GM21619 (cell line): Measurements from ENCODE around the gene GTPBP1.

ENCODE experiments used
- ATAC-seq: cut with Tn5 transposase; IDR thresholded peaks from one replicate; pipeline ENCODE4 v1.9.1; 2021; ENCODE audit not compliant: unreplicated experiment

Gene GTPBP1

GRCh38 chr22:38724926-38725571, 19.3 kb downstream of the GTPBP1 start:
- no peak for ATAC-seq

DNA sequence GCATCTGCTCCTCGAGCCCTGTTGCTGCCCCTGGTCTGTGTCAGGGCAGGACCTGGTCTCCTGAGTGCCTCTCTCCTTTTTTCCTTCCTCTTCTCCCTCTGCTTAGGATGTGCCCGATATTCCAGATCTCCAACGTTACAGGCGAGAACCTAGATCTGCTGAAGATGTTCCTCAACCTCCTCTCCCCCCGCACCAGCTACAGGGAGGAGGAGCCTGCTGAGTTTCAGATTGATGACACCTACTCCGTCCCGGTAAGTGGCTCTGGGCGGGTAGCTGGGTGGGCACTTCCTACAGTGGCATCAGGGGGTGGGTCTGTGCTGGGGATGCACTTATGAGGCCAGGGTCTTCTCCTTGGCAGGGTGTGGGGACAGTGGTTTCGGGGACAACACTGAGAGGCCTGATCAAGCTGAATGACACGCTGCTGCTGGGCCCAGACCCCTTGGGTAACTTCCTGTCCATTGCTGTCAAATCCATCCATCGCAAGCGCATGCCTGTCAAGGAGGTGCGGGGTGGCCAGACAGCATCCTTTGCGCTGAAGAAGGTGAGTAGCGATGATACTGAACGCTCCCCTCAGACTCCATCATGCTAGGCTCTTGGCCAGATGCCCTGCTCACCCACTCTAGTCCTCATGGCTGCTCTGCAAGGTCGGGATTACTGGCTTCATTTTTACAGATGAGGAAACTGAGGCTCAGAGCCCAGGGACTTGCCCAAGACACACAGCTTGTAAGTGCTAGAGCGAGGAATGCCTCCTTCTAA, 20.3 kb downstream of the GTPBP1 start:
- no peak for ATAC-seq

DNA sequence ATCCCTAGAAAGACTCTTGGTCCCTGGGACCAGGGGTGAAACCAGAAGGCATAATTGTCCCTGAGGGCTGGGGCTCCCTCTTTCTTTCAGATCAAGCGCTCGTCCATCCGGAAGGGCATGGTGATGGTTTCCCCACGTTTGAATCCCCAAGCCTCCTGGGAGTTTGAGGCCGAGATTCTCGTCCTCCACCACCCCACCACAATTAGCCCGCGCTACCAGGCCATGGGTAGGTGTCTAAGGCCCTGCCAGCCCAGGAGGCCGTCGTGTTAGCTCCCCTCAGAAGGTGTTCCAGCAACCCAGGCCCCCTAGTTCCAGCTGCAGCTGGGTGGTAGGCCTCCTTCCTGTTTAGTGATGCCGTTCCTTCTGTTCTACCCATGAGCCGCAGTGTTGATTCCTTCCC, 21.4 kb downstream of the GTPBP1 start:
- no peak for ATAC-seq

DNA sequence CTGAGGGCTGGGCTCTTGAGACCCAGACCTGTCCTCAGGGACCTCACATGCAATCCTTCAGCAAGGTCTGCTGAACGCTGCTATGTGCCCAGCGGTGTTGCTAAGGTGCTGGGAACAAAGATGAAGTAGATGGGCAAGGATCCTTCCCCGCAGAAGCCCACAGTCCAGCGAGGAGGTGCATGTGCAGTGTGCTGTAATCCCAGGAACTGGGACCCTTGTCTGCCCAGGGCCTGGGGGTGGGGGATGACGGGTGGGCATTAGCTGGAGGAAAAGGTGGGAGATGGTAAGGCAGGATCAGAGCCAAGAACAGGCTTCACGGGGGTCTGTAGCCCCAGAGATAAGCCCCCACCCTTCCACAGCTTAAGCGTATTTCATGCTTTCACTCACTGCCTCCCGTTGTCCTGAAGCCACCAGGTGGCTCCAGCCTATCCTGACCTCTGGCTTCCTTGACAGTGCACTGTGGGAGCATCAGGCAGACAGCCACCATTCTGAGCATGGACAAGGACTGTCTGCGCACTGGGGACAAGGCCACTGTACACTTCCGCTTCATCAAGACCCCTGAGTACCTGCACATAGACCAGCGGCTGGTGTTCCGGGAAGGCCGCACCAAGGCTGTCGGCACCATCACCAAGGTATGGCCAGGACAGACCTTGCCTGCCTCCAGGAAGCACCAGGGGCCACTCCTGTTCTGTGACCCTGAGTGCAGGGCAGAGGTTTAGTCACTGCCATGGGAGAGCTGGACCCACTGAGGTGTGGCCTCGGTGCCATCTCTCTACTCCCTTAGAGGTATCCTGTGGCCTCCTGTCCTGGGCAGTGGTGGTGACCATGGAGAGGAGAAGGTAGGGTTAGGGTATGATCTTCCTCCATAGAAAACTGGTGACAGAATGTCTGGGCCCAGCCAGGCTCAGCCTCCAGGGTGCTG, 22.0 kb downstream of the GTPBP1 start:
- no peak for ATAC-seq

DNA sequence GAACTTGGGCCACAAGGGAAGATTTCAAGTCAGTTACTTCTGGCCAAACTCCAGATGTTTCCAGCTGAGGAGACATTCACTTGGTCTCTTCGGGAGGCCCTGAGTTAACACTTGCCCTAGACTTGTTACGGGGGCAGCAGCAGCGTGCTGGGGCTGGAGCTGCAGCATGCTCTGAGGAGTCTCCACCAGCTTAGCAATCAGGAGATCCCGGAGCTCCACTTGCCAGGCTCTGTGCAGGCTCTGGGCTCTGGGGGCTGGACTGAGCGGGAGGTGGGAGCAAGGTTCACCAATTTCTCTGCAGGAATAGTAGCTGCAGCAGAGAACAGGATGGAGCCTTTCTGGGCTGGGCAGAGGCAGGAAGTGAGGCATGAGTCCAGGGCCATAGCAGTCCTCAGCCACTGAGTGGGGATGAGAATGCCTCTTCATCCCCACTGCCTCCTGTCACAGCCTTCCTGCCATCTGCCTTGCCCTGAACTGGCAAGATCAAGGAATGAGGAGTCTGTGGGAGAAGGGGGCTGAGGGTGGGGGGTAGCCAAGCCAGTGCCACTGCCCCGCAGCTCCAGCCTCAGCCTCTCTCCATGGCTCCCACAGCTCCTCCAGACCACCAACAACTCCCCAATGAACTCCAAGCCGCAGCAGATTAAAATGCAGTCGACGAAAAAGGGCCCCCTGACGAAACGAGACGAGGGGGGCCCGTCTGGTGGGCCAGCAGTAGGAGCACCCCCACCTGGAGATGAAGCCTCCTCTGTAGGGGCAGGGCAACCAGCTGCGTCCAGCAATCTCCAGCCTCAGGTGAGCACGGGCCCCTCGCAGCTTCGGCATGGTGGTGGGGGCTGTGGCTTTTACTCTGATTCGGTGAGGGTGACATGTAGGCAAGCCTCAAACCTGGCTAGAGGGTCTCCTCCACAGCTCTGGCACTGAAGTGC, 23.4 kb downstream of the GTPBP1 start:
- ATAC-seq = no peak

- ATAC-seq = no peak
These were observed 24.2 kb downstream of the GTPBP1 start for GRCh38 chr22:38729946-38730345.

- ATAC-seq = no peak
These were observed 24.7 kb downstream of the GTPBP1 start for GRCh38 chr22:38730411-38730871.

DNA sequence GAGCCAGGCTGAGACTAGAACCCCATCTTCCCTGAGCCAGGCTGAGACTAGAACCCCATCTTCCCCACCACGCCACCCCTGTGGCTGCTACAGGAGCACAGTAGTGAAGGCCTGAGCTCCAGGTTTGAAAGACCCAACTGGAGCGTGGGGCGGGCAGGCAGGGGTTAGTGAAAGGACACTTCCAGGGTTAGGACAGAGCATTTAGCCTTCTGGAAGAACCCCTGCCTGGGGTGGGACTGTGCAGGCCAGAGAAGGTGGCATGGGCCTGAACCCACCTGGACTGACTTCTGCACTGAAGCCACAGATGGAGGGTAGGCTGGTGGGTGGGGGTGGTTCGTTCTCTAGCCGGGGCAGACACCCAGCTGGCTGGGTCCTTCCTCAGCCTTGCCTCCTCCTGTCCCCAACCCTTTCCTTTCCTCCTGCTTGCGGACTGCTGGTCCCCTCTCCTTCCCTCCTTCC, 26.0 kb downstream of the GTPBP1 start:
- ATAC-seq = no peak

DNA sequence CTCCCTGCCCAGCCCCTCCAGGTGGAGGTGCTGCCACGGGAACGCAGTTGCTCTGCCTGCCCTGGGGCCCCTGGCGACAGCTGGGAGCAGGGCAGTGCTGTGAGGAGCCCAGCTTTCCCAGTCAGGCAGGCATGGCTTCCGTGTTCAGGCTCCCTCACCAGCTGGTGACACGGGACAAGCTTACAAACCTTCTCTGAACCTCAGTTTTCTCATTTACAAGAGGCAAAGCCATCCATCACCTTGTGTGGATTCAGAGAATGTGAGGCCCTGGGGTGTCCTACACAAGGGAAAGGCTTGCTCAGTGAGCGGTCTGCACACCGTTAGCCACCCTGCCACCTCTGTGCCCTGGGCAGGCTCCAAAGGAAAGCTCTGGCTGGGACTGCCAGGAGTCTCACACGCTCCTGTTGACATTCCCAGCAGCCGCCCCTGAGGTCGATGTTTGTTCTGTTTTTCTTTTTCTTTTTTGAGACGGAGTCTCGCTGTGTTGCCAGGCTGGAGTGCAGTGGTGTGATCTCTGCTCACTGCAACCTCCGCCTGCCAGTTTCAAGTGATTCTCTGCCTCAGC, 26.6 kb downstream of the GTPBP1 start:
- no peak for ATAC-seq

DNA sequence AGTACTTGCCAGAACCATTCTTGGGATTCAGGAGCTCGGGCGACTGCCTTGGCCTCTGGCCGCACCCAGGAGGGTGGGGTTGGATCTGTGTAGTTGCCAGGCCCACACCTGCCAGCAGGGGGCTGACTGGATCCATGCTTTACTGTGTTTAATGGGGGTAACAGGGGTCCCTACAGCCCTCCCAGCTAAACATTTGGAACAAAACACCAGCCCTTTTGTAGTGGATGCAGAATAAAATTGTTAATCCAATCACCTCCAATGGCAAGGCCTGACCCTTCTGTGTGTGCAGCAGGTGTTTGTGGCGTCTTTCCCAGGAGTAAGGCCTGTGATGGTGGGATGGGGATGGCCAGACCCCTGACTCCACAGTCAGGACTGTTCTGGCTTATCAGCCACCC, 27.6 kb downstream of the GTPBP1 start:
- ATAC-seq = no peak

- no peak for ATAC-seq
These were observed 28.1 kb downstream of the GTPBP1 start for GRCh38 chr22:38733724-38734381.

- no peak for ATAC-seq
These were observed 28.8 kb downstream of the GTPBP1 start for GRCh38 chr22:38734421-38735100.

- no peak for ATAC-seq
These were observed 29.4 kb downstream of the GTPBP1 start for GRCh38 chr22:38735126-38735464.

DNA sequence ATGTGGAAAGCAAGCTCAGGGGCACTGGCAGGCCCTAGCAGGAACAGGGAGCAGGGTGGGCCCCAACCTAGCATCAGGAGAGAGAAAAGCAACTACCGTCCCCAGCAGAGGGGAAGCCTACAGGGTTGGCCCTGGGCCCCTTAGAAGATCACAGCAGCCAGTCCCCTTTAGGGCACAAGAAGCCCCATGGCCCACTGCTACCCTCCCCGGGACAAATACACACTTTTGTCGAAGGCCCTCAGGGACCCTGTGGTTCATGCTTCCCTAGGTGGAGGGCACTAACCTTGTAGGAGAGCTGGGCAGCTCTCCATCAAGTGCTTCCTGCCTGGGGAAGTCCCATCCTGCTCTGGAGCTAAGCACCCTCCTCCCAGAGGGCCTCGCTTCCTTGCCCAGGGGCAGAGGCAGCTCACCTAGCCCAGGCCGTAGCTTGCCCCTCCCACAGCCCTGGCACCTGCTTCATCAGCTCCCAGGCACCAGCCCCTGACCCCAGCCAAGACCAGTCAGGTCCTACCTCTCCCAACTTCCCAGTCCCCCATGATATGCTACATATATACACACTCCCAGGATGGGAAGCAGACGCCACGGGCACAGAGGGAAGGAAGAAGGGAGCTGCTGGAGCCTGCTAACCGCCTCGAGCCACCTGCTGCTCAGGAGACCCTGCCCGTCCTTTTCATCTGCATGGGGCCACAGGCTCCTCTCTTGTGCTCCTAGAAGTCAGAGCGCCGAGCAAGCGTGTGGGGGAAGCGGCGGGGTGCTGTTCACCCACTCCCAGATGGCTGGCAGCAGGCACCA, 29.9 kb downstream of the GTPBP1 start:
- ATAC-seq = no peak

DNA sequence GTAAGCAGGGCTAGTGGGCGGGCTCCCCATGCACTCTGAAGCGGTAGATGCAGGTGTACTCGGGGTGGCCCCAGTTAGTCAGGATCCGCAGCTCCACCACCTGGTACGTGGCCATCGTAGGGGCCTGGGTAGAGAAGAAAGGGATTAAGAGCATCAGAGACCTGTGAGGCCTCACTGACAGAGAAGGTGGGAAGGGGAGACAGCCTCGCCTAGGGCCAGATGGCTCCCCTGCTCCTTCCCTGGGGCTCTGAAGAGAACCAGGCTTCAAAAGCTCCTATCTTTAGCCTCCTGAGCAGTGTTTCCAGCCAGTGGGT, 30.5 kb downstream of the GTPBP1 start:
- ATAC-seq = no peak

DNA sequence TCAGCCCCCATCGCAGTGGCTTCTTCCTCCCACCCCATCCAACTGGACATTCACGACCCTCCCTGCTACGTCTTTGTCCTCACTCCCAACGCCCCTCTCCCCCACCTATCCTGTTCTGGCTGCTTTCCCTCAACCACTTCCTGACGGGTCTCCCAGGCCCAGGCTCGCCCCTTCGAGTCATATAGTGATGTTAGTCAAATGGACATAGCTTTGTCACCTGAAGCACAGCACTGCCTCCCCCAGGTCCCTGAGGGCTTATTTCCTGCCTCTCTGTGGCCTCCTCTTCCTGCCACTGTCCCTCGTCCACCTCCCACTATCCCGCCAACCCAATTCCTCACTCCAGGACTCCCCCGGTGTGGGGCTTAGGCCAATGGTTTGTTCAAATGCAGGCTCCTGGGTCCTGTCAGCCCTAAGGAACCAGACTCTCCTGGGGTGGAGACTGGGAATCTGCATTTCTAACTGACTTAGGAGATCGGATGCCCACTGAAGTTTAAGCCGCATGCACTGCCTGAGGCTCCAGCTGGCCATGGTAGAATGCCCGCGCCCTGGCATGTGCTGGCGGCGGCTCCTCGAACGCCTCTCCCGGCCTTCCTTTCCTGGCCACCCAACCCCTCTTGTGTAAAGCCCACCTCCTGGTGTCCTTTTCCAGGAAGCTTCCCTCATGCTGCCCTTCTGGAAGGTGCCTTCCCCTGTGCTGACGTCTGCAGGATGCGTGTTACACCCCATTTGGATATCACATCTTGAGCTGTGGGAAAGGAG, 31.7 kb downstream of the GTPBP1 start:
- ATAC-seq = no peak

GRCh38 chr22:38738475-38739070, 32.8 kb downstream of the GTPBP1 start:
- no peak for ATAC-seq
